C4-2B (cell line): ENCODE data around the gene TMEM9.

ENCODE experiments used
- ZFX ChIP-seq: fragments of 450-650 bp; IDR thresholded peaks from 2 replicates; pipeline ENCODE4 v1.6.1; 2017
- TF ChIP-seq, protein P1 (sequence below): fragments of 450-650 bp; conservative IDR thresholded peaks from 2 replicates; pipeline ENCODE4 v1.5.1; 2017; ENCODE audit warnings: mild to moderate bottlenecking

DNA sequence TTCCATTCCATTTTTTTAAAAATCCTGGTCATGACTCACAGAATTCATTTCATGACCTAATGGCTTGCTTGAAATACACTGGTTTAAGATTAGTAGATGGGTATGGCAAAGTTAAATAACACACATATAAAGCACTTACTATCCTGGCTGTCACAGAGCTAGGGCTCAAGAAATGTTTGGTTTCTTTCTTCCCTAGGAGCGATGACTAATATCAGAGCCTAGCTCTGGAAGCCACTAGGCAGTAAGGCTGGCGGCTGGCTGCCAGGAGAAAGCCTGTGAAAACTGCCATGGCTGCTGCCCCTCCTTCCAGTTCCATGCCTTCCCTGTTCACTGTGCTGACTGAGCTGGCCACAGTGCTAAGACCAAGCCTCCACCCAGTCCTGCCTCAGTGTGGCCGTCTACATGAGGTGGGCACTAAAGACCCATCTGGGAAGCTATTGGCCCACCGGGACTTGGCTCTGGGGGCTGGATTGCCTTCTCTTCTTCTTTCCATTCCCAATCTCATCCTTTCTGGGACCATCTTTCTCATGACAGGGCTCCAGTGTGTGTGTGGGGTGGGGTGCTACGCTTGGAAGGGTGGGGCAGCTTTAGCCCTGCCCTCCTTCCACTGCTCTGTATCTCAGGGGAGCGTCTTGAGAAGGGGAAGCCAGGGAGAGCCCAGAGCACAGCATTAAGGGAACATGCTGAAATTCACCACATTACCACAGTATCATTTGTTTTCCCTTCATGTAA, 16.5 kb downstream of the TMEM9 start:
- TF ChIP-seq, protein P1, sequence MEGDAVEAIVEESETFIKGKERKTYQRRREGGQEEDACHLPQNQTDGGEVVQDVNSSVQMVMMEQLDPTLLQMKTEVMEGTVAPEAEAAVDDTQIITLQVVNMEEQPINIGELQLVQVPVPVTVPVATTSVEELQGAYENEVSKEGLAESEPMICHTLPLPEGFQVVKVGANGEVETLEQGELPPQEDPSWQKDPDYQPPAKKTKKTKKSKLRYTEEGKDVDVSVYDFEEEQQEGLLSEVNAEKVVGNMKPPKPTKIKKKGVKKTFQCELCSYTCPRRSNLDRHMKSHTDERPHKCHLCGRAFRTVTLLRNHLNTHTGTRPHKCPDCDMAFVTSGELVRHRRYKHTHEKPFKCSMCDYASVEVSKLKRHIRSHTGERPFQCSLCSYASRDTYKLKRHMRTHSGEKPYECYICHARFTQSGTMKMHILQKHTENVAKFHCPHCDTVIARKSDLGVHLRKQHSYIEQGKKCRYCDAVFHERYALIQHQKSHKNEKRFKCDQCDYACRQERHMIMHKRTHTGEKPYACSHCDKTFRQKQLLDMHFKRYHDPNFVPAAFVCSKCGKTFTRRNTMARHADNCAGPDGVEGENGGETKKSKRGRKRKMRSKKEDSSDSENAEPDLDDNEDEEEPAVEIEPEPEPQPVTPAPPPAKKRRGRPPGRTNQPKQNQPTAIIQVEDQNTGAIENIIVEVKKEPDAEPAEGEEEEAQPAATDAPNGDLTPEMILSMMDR, result no peak
- no peak for TF ChIP-seq ZFX
